HCT116 (cell line): ENCODE results near the gene LRCH4.

ENCODE experiments used
- EGR1 ChIP-seq: IDR thresholded peaks from 2 replicates; pipeline ENCODE4 v1.6.1; 2012; ENCODE audit warnings: low read depth
- EZH2 ChIP-seq: fragments of 200-600 bp; sonication (generic); IDR thresholded peaks from 2 replicates; pipeline ENCODE4 v1.6.1; 2017; ENCODE audit warnings: antibody characterized with exemption, mixed run types
- POLR2A ChIP-seq: IDR thresholded peaks from 2 replicates; pipeline ENCODE4 v1.7.0; 2011; ENCODE audit warnings: borderline replicate concordance; ENCODE audit not compliant: insufficient read depth, insufficient read length; ENCODE audit errors: extremely low read depth
- POLR2AphosphoS5 ChIP-seq: IDR thresholded peaks from 2 replicates; pipeline ENCODE4 v1.6.1; 2011; ENCODE audit warnings: mild to moderate bottlenecking, low read depth, low read length, moderate library complexity
- SIN3A ChIP-seq: IDR thresholded peaks from 2 replicates; pipeline ENCODE4 v1.6.1; 2012; ENCODE audit warnings: low read depth
- YY1 ChIP-seq: IDR thresholded peaks from 2 replicates; pipeline ENCODE4 v1.6.1; 2011; ENCODE audit warnings: low read length, low read depth, moderate library complexity, mild to moderate bottlenecking; ENCODE audit not compliant: insufficient replicate concordance; ENCODE audit errors: extremely low read depth
- TF ChIP-seq, protein P1 (sequence below), 3 experiments: fragments of 200-600 bp in 1 of 3; sonication (generic) in 1 of 3; IDR thresholded peaks in 2 of 3; conservative IDR thresholded peaks in 1 of 3; 2 replicates each; pipeline ENCODE4 v1.5.1; 2012 to 2017; ENCODE audit warnings: low read depth in 2 of 3, low read length in 2 of 3, antibody characterized with exemption in 1 of 3, borderline replicate concordance in 1 of 3, control low read depth in 1 of 3, mild to moderate bottlenecking in 1 of 3, mixed read lengths in 1 of 3, mixed run types in 1 of 3, moderate library complexity in 1 of 3; ENCODE audit not compliant: insufficient read depth in 1 of 3
- TF ChIP-seq, protein P2 (sequence below): IDR thresholded peaks from 2 replicates; pipeline ENCODE4 v1.6.1; 2012
- TF ChIP-seq, protein P3 (sequence below): IDR thresholded peaks from 2 replicates; pipeline ENCODE4 v1.6.1; 2012
- TF ChIP-seq, protein P4 (sequence below): IDR thresholded peaks from 2 replicates; pipeline ENCODE4 v1.6.1; 2011; ENCODE audit warnings: mild to moderate bottlenecking, low read length, moderate library complexity; ENCODE audit not compliant: insufficient replicate concordance; ENCODE audit errors: extremely low read depth

DNA sequence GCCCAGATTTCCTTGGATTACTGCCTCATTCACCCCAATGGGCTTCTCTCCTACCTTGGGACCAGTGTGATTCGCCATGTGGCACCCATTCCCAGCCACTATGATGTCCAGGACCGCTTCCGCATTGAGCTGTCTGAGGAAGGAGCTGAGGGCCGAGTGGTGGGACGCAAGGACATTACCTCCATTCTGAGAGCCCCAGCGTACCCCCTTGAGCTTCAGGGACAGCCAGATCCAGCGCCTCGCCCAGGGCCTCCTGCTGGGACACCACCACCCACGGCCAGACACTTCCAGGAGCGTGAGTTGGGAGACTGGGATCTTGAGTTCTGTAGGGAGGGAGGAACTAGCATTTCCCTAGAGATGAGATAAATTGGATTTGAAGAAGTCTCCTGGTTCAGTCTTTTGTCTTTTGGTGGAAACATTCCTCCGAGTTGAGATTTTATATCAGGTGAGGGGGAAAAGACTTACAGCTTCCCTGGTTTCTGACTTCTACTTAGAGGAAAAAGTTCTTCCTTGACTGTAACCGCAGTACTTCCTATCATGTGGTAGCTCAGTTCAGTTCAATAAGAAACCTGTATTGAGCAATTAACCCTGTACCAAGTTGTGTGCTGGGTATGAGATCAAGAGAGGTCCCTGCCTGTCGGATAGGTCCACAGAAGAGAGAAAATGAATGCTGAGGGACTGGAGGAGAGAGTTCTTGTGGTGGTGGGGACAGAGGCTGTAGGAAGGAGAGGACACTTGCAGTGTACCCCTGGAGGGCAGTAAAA lies 27.7 kb upstream of the LRCH4 start:
- TF ChIP-seq EZH2 (no peak), YY1 (no peak), EGR1 (no peak), POLR2A (no peak), POLR2AphosphoS5 (no peak), SIN3A (no peak)
- TF ChIP-seq, protein P1, sequence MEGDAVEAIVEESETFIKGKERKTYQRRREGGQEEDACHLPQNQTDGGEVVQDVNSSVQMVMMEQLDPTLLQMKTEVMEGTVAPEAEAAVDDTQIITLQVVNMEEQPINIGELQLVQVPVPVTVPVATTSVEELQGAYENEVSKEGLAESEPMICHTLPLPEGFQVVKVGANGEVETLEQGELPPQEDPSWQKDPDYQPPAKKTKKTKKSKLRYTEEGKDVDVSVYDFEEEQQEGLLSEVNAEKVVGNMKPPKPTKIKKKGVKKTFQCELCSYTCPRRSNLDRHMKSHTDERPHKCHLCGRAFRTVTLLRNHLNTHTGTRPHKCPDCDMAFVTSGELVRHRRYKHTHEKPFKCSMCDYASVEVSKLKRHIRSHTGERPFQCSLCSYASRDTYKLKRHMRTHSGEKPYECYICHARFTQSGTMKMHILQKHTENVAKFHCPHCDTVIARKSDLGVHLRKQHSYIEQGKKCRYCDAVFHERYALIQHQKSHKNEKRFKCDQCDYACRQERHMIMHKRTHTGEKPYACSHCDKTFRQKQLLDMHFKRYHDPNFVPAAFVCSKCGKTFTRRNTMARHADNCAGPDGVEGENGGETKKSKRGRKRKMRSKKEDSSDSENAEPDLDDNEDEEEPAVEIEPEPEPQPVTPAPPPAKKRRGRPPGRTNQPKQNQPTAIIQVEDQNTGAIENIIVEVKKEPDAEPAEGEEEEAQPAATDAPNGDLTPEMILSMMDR (IDR thresholded peaks at IDR 0.05 in 2 of 3, conservative IDR thresholded peaks at IDR 0.05 in 1 of 3; ENCODE audit: borderline replicate concordance in 1 of 3, insufficient read depth in 1 of 3, low read depth in 2 of 3, low read length in 2 of 3) = no peak
- TF ChIP-seq, protein P2, sequence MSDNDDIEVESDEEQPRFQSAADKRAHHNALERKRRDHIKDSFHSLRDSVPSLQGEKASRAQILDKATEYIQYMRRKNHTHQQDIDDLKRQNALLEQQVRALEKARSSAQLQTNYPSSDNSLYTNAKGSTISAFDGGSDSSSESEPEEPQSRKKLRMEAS = no peak
- TF ChIP-seq, protein P3, sequence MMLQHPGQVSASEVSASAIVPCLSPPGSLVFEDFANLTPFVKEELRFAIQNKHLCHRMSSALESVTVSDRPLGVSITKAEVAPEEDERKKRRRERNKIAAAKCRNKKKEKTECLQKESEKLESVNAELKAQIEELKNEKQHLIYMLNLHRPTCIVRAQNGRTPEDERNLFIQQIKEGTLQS = no peak
- TF ChIP-seq, protein P4, sequence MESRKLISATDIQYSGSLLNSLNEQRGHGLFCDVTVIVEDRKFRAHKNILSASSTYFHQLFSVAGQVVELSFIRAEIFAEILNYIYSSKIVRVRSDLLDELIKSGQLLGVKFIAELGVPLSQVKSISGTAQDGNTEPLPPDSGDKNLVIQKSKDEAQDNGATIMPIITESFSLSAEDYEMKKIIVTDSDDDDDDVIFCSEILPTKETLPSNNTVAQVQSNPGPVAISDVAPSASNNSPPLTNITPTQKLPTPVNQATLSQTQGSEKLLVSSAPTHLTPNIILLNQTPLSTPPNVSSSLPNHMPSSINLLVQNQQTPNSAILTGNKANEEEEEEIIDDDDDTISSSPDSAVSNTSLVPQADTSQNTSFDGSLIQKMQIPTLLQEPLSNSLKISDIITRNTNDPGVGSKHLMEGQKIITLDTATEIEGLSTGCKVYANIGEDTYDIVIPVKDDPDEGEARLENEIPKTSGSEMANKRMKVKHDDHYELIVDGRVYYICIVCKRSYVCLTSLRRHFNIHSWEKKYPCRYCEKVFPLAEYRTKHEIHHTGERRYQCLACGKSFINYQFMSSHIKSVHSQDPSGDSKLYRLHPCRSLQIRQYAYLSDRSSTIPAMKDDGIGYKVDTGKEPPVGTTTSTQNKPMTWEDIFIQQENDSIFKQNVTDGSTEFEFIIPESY = no peak
